OCI-LY1 (cell line): ENCODE measurements around the gene CAMKK1.
"Not testable (repeated sequence)": the region's sequence is repeated elsewhere in the genome, so short reads cannot be mapped to it uniquely, and the experiment has no call there.

Experiments used
- H2AFZ ChIP-seq: fragments of 200-600 bp; sonication (generic), shearing (Covaris generic); 2 replicates; pipeline ENCODE4 v1.6.0; 2014; ENCODE audit warnings: antibody characterized with exemption, mild to moderate bottlenecking, low read length
- H3F3A ChIP-seq: fragments of 200-600 bp; sonication (generic), shearing (Covaris generic); 2 replicates; pipeline ENCODE4 v1.6.0; 2014; ENCODE audit warnings: mild to moderate bottlenecking, antibody characterized with exemption, low read length, moderate library complexity; ENCODE audit not compliant: insufficient read depth
- H3K27ac ChIP-seq: fragments of 200-600 bp; sonication (generic); 2 replicates; pipeline ENCODE4 v1.5.1; 2014; ENCODE audit warnings: low read length, mixed run types, mild to moderate bottlenecking, low read depth; ENCODE audit not compliant: poor library complexity, severe bottlenecking
- H3K27me3 ChIP-seq: fragments of 200-600 bp; sonication (generic); 2 replicates; pipeline ENCODE4 v1.6.0; 2014; ENCODE audit warnings: antibody characterized with exemption, mild to moderate bottlenecking, low read length, moderate library complexity; ENCODE audit not compliant: insufficient read depth
- H3K36me3 ChIP-seq: fragments of 200-600 bp; sonication (generic); 2 replicates; pipeline ENCODE4 v1.6.1; 2014; ENCODE audit warnings: mild to moderate bottlenecking, antibody characterized with exemption, low read length, moderate library complexity, mixed read lengths; ENCODE audit not compliant: insufficient read depth
- H3K4me1 ChIP-seq: fragments of 200-600 bp; sonication (generic); 2 replicates; pipeline ENCODE4 v1.5.1; 2014; ENCODE audit warnings: mild to moderate bottlenecking, low read length, moderate library complexity; ENCODE audit not compliant: insufficient read depth, severe bottlenecking
- H3K4me2 ChIP-seq: fragments of 200-600 bp; sonication (generic), shearing (Covaris generic); 2 replicates; pipeline ENCODE4 v1.6.1; 2014; ENCODE audit warnings: low read length
- H3K4me3 ChIP-seq: fragments of 200-600 bp; sonication (generic); 2 replicates; pipeline ENCODE4 v1.5.1; 2014; ENCODE audit warnings: low read length, low read depth, mild to moderate bottlenecking, mixed read lengths; ENCODE audit not compliant: poor library complexity, severe bottlenecking
- H3K79me2 ChIP-seq: fragments of 200-600 bp; shearing (Covaris generic); 2 replicates; pipeline ENCODE4 v1.6.1; 2016; ENCODE audit warnings: mixed run types, low read length, mixed read lengths; ENCODE audit not compliant: insufficient read depth
- H3K9ac ChIP-seq: fragments of 200-600 bp; sonication (generic), shearing (Covaris generic); 2 replicates; pipeline ENCODE4 v1.6.1; 2014; ENCODE audit warnings: mild to moderate bottlenecking, low read length, mixed read lengths
- H3K9me2 ChIP-seq: fragments of 200-600 bp; sonication (generic), shearing (Covaris generic); 2 replicates; pipeline ENCODE4 v1.6.1; 2014; ENCODE audit warnings: low read depth, mild to moderate bottlenecking, low read length, mixed read lengths
- H3K9me3 ChIP-seq: fragments of 200-600 bp; shearing (Covaris generic); 2 replicates; pipeline ENCODE4 v1.6.1; 2014; ENCODE audit warnings: low read length, mixed read lengths
- H4K20me1 ChIP-seq: fragments of 200-600 bp; sonication (generic), shearing (Covaris generic); 2 replicates; pipeline ENCODE4 v1.6.0; 2016; ENCODE audit warnings: mild to moderate bottlenecking, low read length; ENCODE audit not compliant: insufficient read depth
- EZH2 ChIP-seq: fragments of 200-600 bp; sonication (generic), shearing (Covaris generic); IDR thresholded peaks from 2 replicates; pipeline ENCODE4 v1.8.0; 2017; ENCODE audit warnings: borderline replicate concordance, mixed run types, mild to moderate bottlenecking, antibody characterized with exemption, low read length, moderate library complexity, mixed read lengths
- TF ChIP-seq, protein P1 (sequence below): fragments of 200-600 bp; sonication (generic), shearing (Covaris generic); IDR thresholded peaks from 2 replicates; pipeline ENCODE4 v1.5.1; 2017; ENCODE audit warnings: mild to moderate bottlenecking, antibody characterized with exemption, low read length, moderate library complexity, mixed read lengths

Gene CAMKK1

GRCh38 chr17:3846437-3847164 lies 46.3 kb downstream of the CAMKK1 start:
- Histone ChIP-seq H3K4me1 (peaks cover 20% of the 10 kb centered on the region), H4K20me1 (no peaks in the 10 kb centered on the region), H3K4me2 (peak overlapping the region; percentile 44), H3K79me2 (no peaks in the 10 kb centered on the region; the same call in 1 of the 2 replicates), H3K36me3 (peaks cover 22% of the 10 kb centered on the region), H3F3A (no peaks in the 10 kb centered on the region), H3K9me2 (no peaks in the 10 kb centered on the region), H3K27me3 (peaks cover 4% of the 10 kb centered on the region; the same call in 1 of the 2 replicates), H3K9me3 (no peaks in the 10 kb centered on the region), H2AFZ (no peak overlapping the region), H3K9ac (no peak overlapping the region), H3K27ac (no peak overlapping the region), H3K4me3 (peak overlapping the region; percentile 74)
- TF ChIP-seq, protein P1, sequence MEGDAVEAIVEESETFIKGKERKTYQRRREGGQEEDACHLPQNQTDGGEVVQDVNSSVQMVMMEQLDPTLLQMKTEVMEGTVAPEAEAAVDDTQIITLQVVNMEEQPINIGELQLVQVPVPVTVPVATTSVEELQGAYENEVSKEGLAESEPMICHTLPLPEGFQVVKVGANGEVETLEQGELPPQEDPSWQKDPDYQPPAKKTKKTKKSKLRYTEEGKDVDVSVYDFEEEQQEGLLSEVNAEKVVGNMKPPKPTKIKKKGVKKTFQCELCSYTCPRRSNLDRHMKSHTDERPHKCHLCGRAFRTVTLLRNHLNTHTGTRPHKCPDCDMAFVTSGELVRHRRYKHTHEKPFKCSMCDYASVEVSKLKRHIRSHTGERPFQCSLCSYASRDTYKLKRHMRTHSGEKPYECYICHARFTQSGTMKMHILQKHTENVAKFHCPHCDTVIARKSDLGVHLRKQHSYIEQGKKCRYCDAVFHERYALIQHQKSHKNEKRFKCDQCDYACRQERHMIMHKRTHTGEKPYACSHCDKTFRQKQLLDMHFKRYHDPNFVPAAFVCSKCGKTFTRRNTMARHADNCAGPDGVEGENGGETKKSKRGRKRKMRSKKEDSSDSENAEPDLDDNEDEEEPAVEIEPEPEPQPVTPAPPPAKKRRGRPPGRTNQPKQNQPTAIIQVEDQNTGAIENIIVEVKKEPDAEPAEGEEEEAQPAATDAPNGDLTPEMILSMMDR: no peak
- no peak for TF ChIP-seq EZH2

DNA sequence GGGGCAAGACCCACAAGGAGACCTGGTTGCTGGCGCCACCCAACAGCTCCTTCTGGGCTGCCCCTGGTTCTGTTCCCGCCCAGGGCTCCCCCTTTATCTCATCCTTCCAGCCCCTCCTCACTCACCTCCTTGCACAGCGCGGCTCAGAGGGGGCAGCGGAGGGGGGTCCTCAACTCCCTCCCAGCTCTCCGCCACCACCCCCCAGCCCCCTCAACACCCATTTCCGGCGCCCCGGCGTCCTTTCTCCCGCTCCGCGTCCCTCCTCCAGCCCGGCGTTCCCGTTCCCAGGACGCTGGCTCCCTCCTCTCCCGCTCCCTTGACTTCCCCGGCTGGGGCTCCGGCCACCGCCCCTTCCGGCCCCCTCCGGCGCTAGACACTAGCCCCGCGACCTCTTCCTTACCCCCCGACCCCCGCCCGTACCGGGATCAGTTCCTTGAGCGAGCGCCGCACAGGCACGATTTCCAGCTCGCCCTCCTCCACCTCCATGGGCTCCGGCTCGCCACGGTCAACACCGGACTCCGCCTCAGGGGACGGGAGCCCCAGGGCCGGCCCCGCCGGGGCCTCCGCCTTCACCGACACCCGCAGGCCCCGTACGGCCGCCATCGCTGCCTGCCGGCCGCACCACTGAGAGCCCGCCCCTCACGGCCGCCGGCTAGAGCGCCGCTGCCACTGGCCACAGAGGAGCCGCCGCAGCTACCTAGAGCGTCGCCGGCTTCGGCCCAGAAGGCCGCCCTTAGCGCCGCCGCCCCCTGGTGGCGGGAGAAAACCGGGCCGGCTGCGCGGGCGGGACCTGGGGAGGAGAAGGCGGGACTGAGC lies 47.0 kb downstream of the CAMKK1 start, which contains the start of gene NCBP3:
Gene NCBP3 (minus strand): TSS at position 626 of the 816 bp plus-strand sequence. CDS start 23 bp downstream, at position 603.
- Histone ChIP-seq H3F3A (no peaks in the 10 kb centered on the region), H3K27me3 (peaks cover 4% of the 10 kb centered on the region; the same call in 1 of the 2 replicates), H4K20me1 (no peaks in the 10 kb centered on the region), H3K27ac (no peak within 1 kb of the TSS), H3K36me3 (peaks cover 29% of the 10 kb centered on the region), H3K9me2 (no peaks in the 10 kb centered on the region), H2AFZ (no peak within 1 kb of the TSS), H3K9ac (peak within 1 kb of the TSS; percentile 85), H3K4me3 (peak within 1 kb of the TSS; percentile 74), H3K9me3 (no peaks in the 10 kb centered on the region), H3K79me2 (no peaks in the 10 kb centered on the region; the same call in 1 of the 2 replicates), H3K4me1 (peaks cover 20% of the 10 kb centered on the region), H3K4me2 (peak within 1 kb of the TSS; percentile 80)
- no peak for TF ChIP-seq EZH2
- TF ChIP-seq, protein P1: peak; percentile 95

DNA sequence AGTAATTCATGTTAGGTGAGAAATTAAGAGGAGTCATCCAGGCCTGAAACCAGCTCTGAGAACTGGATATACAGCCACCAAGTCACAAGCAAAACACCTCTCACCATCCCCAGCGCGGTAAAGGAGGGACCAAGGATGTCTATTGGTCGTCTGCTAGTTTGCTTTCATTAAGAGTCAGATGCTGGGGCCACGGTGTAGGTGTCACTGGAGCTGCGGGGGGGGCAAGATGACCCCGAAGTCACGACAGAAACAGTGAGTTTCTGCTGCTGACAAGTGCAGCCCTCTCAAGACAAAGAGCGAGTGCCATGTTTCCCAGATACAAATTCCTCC lies 47.6 kb downstream of the CAMKK1 start:
- H3F3A ChIP-seq: no peaks in the 10 kb centered on the region

GRCh38 chr17:3844556-3844955 lies 48.3 kb downstream of the CAMKK1 start:
- H2AFZ ChIP-seq, H3K9me3 ChIP-seq, H3F3A ChIP-seq, H4K20me1 ChIP-seq, H3K27me3 ChIP-seq, H3K27ac ChIP-seq, H3K79me2 ChIP-seq, H3K9me2 ChIP-seq, H3K9ac ChIP-seq: not testable (repeated sequence)
- Histone ChIP-seq H3K4me2 (peak overlapping the region; percentile 80), H3K4me3 (peak overlapping the region; percentile 74), H3K36me3 (peaks cover 42% of the 10 kb centered on the region), H3K4me1 (peaks cover 20% of the 10 kb centered on the region)

More for the DNA sequence above, 47.6 kb downstream of the CAMKK1 start:
- no peak overlapping the region for H2AFZ ChIP-seq
- H3K4me1 ChIP-seq: peaks cover 20% of the 10 kb centered on the region
- peak overlapping the region; percentile 80 for H3K4me2 ChIP-seq
- TF ChIP-seq, protein P1: no peak
- TF ChIP-seq EZH2: no peak
- H3K36me3 ChIP-seq: peaks cover 35% of the 10 kb centered on the region
- no peaks in the 10 kb centered on the region for H3K9me2 ChIP-seq
- peak overlapping the region; percentile 85 for H3K9ac ChIP-seq
- H3K79me2 ChIP-seq: no peaks in the 10 kb centered on the region; the same call in 1 of the 2 replicates
- H3K27ac ChIP-seq: no peak overlapping the region
- peak overlapping the region; percentile 74 for H3K4me3 ChIP-seq
- H3K9me3 ChIP-seq: no peaks in the 10 kb centered on the region
- H3K27me3 ChIP-seq: no peaks in the 10 kb centered on the region; the same call in 1 of the 2 replicates
- H4K20me1 ChIP-seq: no peaks in the 10 kb centered on the region
